ENCODE results near the gene ARHGAP42.

Gene ARHGAP42

GRCh38 chr11:100761841-100762240, 74.8 kb downstream of the ARHGAP42 start:
- DNase-seq: no peak

- DNase-seq: no peak
Measured at GRCh38 chr11:100766764-100767163, 79.7 kb downstream of the ARHGAP42 start.

GRCh38 chr11:100769165-100769564, 82.1 kb downstream of the ARHGAP42 start:
- no peak for DNase-seq

- no peak for DNase-seq
Measured at GRCh38 chr11:100769617-100770016, 82.5 kb downstream of the ARHGAP42 start.

GRCh38 chr11:100774132-100774531, 87.0 kb downstream of the ARHGAP42 start:
- DNase-seq: no peak

- no peak for DNase-seq
Measured at GRCh38 chr11:100774859-100775258, 87.8 kb downstream of the ARHGAP42 start.

- DNase-seq: no peak
Measured at GRCh38 chr11:100776212-100776896, 89.3 kb downstream of the ARHGAP42 start.

GRCh38 chr11:100777103-100777502, 90.0 kb downstream of the ARHGAP42 start:
- no peak for DNase-seq

GRCh38 chr11:100777736-100778135, 90.6 kb downstream of the ARHGAP42 start:
- DNase-seq: no peak

GRCh38 chr11:100778166-100778785, 91.2 kb downstream of the ARHGAP42 start:
- no peak for DNase-seq

- no peak for DNase-seq
Measured at GRCh38 chr11:100780470-100780869, 93.4 kb downstream of the ARHGAP42 start.

- DNase-seq: no peak
Measured at GRCh38 chr11:100785148-100785983, 98.3 kb downstream of the ARHGAP42 start.

GRCh38 chr11:100788561-100789295, 101.6 kb downstream of the ARHGAP42 start:
- DNase-seq: no peak

GRCh38 chr11:100789500-100789899, 102.4 kb downstream of the ARHGAP42 start:
- DNase-seq: no peak

- no peak for DNase-seq
Measured at GRCh38 chr11:100790073-100790472, 103.0 kb downstream of the ARHGAP42 start.

- DNase-seq: no peak
Measured at GRCh38 chr11:100791103-100791502, 104.0 kb downstream of the ARHGAP42 start.

GRCh38 chr11:100791860-100792259, 104.8 kb downstream of the ARHGAP42 start:
- DNase-seq: no peak

GRCh38 chr11:100793525-100793924, 106.4 kb downstream of the ARHGAP42 start:
- DNase-seq: no peak

GRCh38 chr11:100794446-100794845, 107.4 kb downstream of the ARHGAP42 start:
- no peak for DNase-seq

- no peak for DNase-seq
Measured at GRCh38 chr11:100799445-100799844, 112.4 kb downstream of the ARHGAP42 start.

GRCh38 chr11:100800202-100800601, 113.1 kb downstream of the ARHGAP42 start:
- DNase-seq: no peak

- no peak for DNase-seq
Measured at GRCh38 chr11:100801225-100801999, 114.3 kb downstream of the ARHGAP42 start.

Data from CD4-positive, alpha-beta T cell treated with Interleukin-12 subunit alpha and Interleukin-12 subunit beta, for 1 hour (primary cell).